H9 (cell line): ENCODE measurements around the gene SEMA3G. TPM values are rescaled to one million over a fixed set of nuclear protein-coding genes. Genes with fewer than 3 reads are reported as not detected.
A peak's percentile ranks its signal among the peaks of the same experiment; 100 is the strongest.

ENCODE experiments used
- DNase-seq: peaks from one replicate; pipeline ENCODE4 v3.0.0-alpha.2; 2017
- H2AFZ ChIP-seq: one replicate; pipeline ENCODE4 v1.6.1; 2013; ENCODE audit warnings: mild to moderate bottlenecking, low read length, control low read depth, moderate library complexity
- H2AK5ac ChIP-seq: 2 replicates; pipeline ENCODE4 v1.6.1; 2013; ENCODE audit warnings: low read length, control low read depth, mixed read lengths; ENCODE audit not compliant: insufficient read length
- H2BK120ac ChIP-seq: one replicate; pipeline ENCODE4 v1.6.1; 2013; ENCODE audit warnings: low read depth, mild to moderate bottlenecking, low read length, control low read depth, inconsistent platforms; ENCODE audit not compliant: poor library complexity, severe bottlenecking
- H2BK12ac ChIP-seq: 2 replicates; pipeline ENCODE4 v1.6.1; 2013; ENCODE audit warnings: low read length, control low read depth, mixed read lengths, low read depth; ENCODE audit not compliant: insufficient read length
- H2BK15ac ChIP-seq: 2 replicates; pipeline ENCODE4 v1.6.1; 2013; ENCODE audit warnings: low read depth, low read length, control low read depth
- H2BK20ac ChIP-seq: one replicate; pipeline ENCODE4 v1.6.1; 2013; ENCODE audit warnings: low read depth, mild to moderate bottlenecking, low read length, control low read depth, inconsistent platforms; ENCODE audit not compliant: poor library complexity, severe bottlenecking
- H2BK5ac ChIP-seq: 2 replicates; pipeline ENCODE4 v1.6.1; 2013; ENCODE audit warnings: low read length, control low read depth, mixed read lengths; ENCODE audit not compliant: insufficient read length
- H3K14ac ChIP-seq: 2 replicates; pipeline ENCODE4 v1.6.1; 2013; ENCODE audit warnings: low read length, control low read depth; ENCODE audit not compliant: insufficient read depth
- H3K18ac ChIP-seq: 2 replicates; pipeline ENCODE4 v1.6.1; 2013; ENCODE audit warnings: low read depth, mild to moderate bottlenecking, mixed read lengths, low read length, control low read depth; ENCODE audit not compliant: insufficient read length
- H3K23ac ChIP-seq: 2 replicates; pipeline ENCODE4 v1.6.1; 2013; ENCODE audit warnings: low read length, control low read depth, mixed read lengths, low read depth; ENCODE audit not compliant: insufficient read length
- H3K23me2 ChIP-seq: 2 replicates; pipeline ENCODE4 v1.6.1; 2013; ENCODE audit warnings: low read depth, mild to moderate bottlenecking, mixed read lengths, low read length, control low read depth; ENCODE audit not compliant: insufficient read length, poor library complexity, severe bottlenecking
- H3K27ac ChIP-seq: 2 replicates; pipeline ENCODE4 v1.5.1; 2013; ENCODE audit warnings: low read length, control low read depth, mixed read lengths, low read depth; ENCODE audit not compliant: insufficient read length
- H3K27me3 ChIP-seq: 2 replicates; pipeline ENCODE4 v1.6.1; 2013; ENCODE audit warnings: low read length, control low read depth, inconsistent platforms; ENCODE audit not compliant: insufficient read depth
- H3K4ac ChIP-seq: 2 replicates; pipeline ENCODE4 v1.6.1; 2013; ENCODE audit warnings: low read depth, mild to moderate bottlenecking, control low read depth, inconsistent platforms, low read length, moderate library complexity
- H3K4me1 ChIP-seq: 2 replicates; pipeline ENCODE4 v1.6.1; 2013; ENCODE audit warnings: low read length, control low read depth, inconsistent platforms; ENCODE audit not compliant: insufficient read depth
- H3K4me2 ChIP-seq: 2 replicates; pipeline ENCODE4 v1.6.1; 2013; ENCODE audit warnings: low read length, control low read depth, mixed read lengths; ENCODE audit not compliant: insufficient read length, insufficient read depth
- H3K56ac ChIP-seq: 2 replicates; pipeline ENCODE4 v1.6.1; 2013; ENCODE audit warnings: low read depth, mild to moderate bottlenecking, mixed read lengths, low read length, control low read depth; ENCODE audit not compliant: insufficient read length
- H3K79me1 ChIP-seq: 2 replicates; pipeline ENCODE4 v1.6.1; 2013; ENCODE audit warnings: low read depth, mild to moderate bottlenecking, moderate library complexity, low read length, control low read depth, inconsistent platforms; ENCODE audit not compliant: insufficient read depth, poor library complexity, severe bottlenecking
- H3K79me2 ChIP-seq: 2 replicates; pipeline ENCODE4 v1.6.1; 2013; ENCODE audit warnings: low read length, control low read depth, inconsistent platforms; ENCODE audit not compliant: insufficient read depth
- H3K9ac ChIP-seq: 2 replicates; pipeline ENCODE4 v1.6.1; 2013; ENCODE audit warnings: low read length, control low read depth, mixed read lengths; ENCODE audit not compliant: insufficient read length; ENCODE audit errors: extremely low read depth
- H3K9me3 ChIP-seq: one replicate; pipeline ENCODE4 v1.6.1; 2013; ENCODE audit warnings: low read depth, low read length, inconsistent platforms; ENCODE audit not compliant: control insufficient read depth
- H3T11ph ChIP-seq: one replicate; pipeline ENCODE4 v1.6.1; 2013; ENCODE audit warnings: mild to moderate bottlenecking, low read length, control low read depth, inconsistent platforms
- H4K20me1 ChIP-seq: one replicate; pipeline ENCODE4 v1.6.1; 2013; ENCODE audit not compliant: control insufficient read depth, insufficient read length, insufficient read depth
- H4K5ac ChIP-seq: 2 replicates; pipeline ENCODE4 v1.6.1; 2013; ENCODE audit warnings: low read depth, mild to moderate bottlenecking, mixed read lengths, low read length, control low read depth; ENCODE audit not compliant: insufficient read length
- H4K8ac ChIP-seq: replicated peaks from 2 replicates; pipeline ENCODE4 v1.6.1; 2013; ENCODE audit warnings: low read length, control low read depth, mixed read lengths, low read depth; ENCODE audit not compliant: insufficient read length
- H4K91ac ChIP-seq: 2 replicates; pipeline ENCODE4 v1.6.1; 2013; ENCODE audit warnings: low read depth, mild to moderate bottlenecking, moderate library complexity, mixed read lengths, low read length, control low read depth; ENCODE audit not compliant: insufficient read length
- H3K27ac Mint-ChIP-seq, 3 experiments: 2 replicates in 2 of 3; 3 replicates in 1 of 3; pipeline ENCODE4 v1.8.0; 2020 to 2021; ENCODE audit warnings: mixed read lengths in 3 of 3, mild to moderate bottlenecking in 1 of 3, moderate library complexity in 1 of 3
- H3K27me3 Mint-ChIP-seq: 2 replicates; pipeline ENCODE4 v1.8.0; 2021; ENCODE audit warnings: low read depth, mild to moderate bottlenecking, moderate library complexity, mixed read lengths
- H3K36me3 Mint-ChIP-seq, 3 experiments: 2 replicates in 2 of 3; 3 replicates in 1 of 3; pipeline ENCODE4 v1.8.0; 2020 to 2021; ENCODE audit warnings: low read depth in 3 of 3, mixed read lengths in 3 of 3; ENCODE audit not compliant: insufficient read depth in 1 of 3
- H3K4me1 Mint-ChIP-seq, 2 experiments: 2 replicates each; pipeline ENCODE4 v1.8.0; 2020; ENCODE audit warnings: mixed read lengths in 2 of 2
- H3K4me3 Mint-ChIP-seq, 2 experiments: 2 replicates in 1 of 2; 3 replicates in 1 of 2; pipeline ENCODE4 v1.8.0; 2020 to 2021; ENCODE audit warnings: mild to moderate bottlenecking in 2 of 2, mixed read lengths in 2 of 2, moderate library complexity in 1 of 2
- H3K9me3 Mint-ChIP-seq, 2 experiments: 2 replicates in 1 of 2; 3 replicates in 1 of 2; pipeline ENCODE4 v1.8.0; 2020; ENCODE audit warnings: mild to moderate bottlenecking in 2 of 2, mixed read lengths in 2 of 2, moderate library complexity in 1 of 2
- CTCF ChIP-seq: fragments of 200-600 bp; sonication (generic); conservative IDR thresholded peaks from 3 replicates; pipeline ENCODE4 v1.8.0; 2021; ENCODE audit warnings: antibody characterized with exemption, mild to moderate bottlenecking
- WGBS: extraction: QIAGEN DNeasy Blood & Tissue Kit; methylation state at CpG from one replicate; pipeline ENCODE4 v1.1.7; 2013; ENCODE audit warnings: missing lambda C conversion rate, low lambda C conversion rate, mixed read lengths; ENCODE audit not compliant: insufficient read length; ENCODE audit errors: extremely low coverage; 5-methylcytosine and 5-hydroxymethylcytosine counted together
- total RNA-seq: library from RNA; stranded (reverse); gene quantifications from 2 replicates; pipeline ENCODE4 v1.2.1, GENCODE V29; 2021

Gene SEMA3G
- total RNA-seq, 1 experiment from 2014 or later, result 2.4 TPM

GRCh38 chr3:52487050-52487787 lies 42.3 kb upstream of the SEMA3G start:
- Histone ChIP-seq H3K79me2 (no peaks in the 10 kb centered on the region), H4K20me1 (no peaks in the 10 kb centered on the region), H2AFZ (no peak overlapping the region), H2BK12ac (no peak overlapping the region), H3K4me2 (no peak overlapping the region), H2AK5ac (no peak overlapping the region), H3K18ac (no peak overlapping the region), H4K5ac (no peak overlapping the region), H3T11ph (no peak overlapping the region), H3K27me3 (no peaks in the 10 kb centered on the region), H3K23me2 (no peaks in the 10 kb centered on the region), H3K56ac (no peak overlapping the region), H3K14ac (no peak overlapping the region), H3K4ac (no peak overlapping the region), H4K91ac (no peak overlapping the region), H4K8ac (no peak overlapping the region), H3K4me1 (no peaks in the 10 kb centered on the region), H3K9me3 (no peaks in the 10 kb centered on the region), H3K9ac (no peak overlapping the region), H3K79me1 (no peaks in the 10 kb centered on the region), H2BK5ac (no peak overlapping the region), H3K27ac (no peak overlapping the region), H2BK120ac (no peak overlapping the region), H2BK15ac (no peak overlapping the region), H2BK20ac (no peak overlapping the region), H3K23ac (no peak overlapping the region)
- peaks cover 30 to 89% (median 86%) of the 10 kb centered on the region in 3 experiments for H3K36me3 Mint-ChIP-seq
- TF ChIP-seq CTCF, result no peak
- H3K27ac Mint-ChIP-seq, result peak overlapping the region in 1 of 3 experiments; percentile 34; a peak in 2 of 7 replicates
- no peaks in the 10 kb centered on the region for H3K9me3 Mint-ChIP-seq
- no peaks in the 10 kb centered on the region for H3K4me1 Mint-ChIP-seq
- H3K27me3 Mint-ChIP-seq, result no peaks in the 10 kb centered on the region
- WGBS, result no CpG with 5 or more reads among the region's 31 CpGs
- DNase-seq, result no peak
- 0 out of 5 replicates have a peak overlapping the region, but pooled peaks of 1 of the 2 experiments have one; percentile 20 for H3K4me3 Mint-ChIP-seq
